Activated gamma-delta T cell treated with anti-CD3 and anti-CD28 coated beads, Interleukin-2, amount 50 U/mL, for 16 hours (primary cell): ENCODE results near the gene MBD3.
"Not testable (repeated sequence)": the region's sequence is repeated elsewhere in the genome, so short reads cannot be mapped to it uniquely, and the experiment has no call there.

ENCODE experiments used
- DNase-seq: peaks from one replicate; pipeline ENCODE4 v3.0.0-alpha.2; 2020; ENCODE audit warnings: low read depth

MBD3 gene

GRCh38 chr19:1538978-1539377, 53.7 kb downstream of the MBD3 start:
- no peak for DNase-seq

- not testable (repeated sequence) for DNase-seq
Observed at GRCh38 chr19:1535699-1536098, 57.0 kb downstream of the MBD3 start.

GRCh38 chr19:1534972-1535371, 57.7 kb downstream of the MBD3 start:
- DNase-seq, result no peak

- no peak for DNase-seq
Observed at GRCh38 chr19:1533510-1534150, 59.0 kb downstream of the MBD3 start.

GRCh38 chr19:1532003-1532402, 60.7 kb downstream of the MBD3 start:
- no peak for DNase-seq

- DNase-seq, result no peak
Observed at GRCh38 chr19:1531587-1531986, 61.1 kb downstream of the MBD3 start.

GRCh38 chr19:1530856-1531255, 61.8 kb downstream of the MBD3 start:
- DNase-seq, result not testable (repeated sequence)

- no peak for DNase-seq
Observed at GRCh38 chr19:1529430-1529816, 63.2 kb downstream of the MBD3 start.

- no peak for DNase-seq
Observed at GRCh38 chr19:1528596-1529429, 63.9 kb downstream of the MBD3 start.

GRCh38 chr19:1527650-1528309, 64.9 kb downstream of the MBD3 start:
- DNase-seq, result no peak

- DNase-seq, result no peak
Observed at GRCh38 chr19:1526979-1527649, 65.6 kb downstream of the MBD3 start.

GRCh38 chr19:1526066-1526778, 66.4 kb downstream of the MBD3 start:
- no peak for DNase-seq

GRCh38 chr19:1525343-1525742, 67.3 kb downstream of the MBD3 start:
- DNase-seq, result no peak

- no peak for DNase-seq
Observed at GRCh38 chr19:1524972-1525325, 67.7 kb downstream of the MBD3 start.

GRCh38 chr19:1524287-1524971, 68.2 kb downstream of the MBD3 start:
- DNase-seq, result no peak
